Sigmoid colon (tissue), 4 donors: Measurements from ENCODE around the gene AAR2.

Experiments used
- CTCF ChIP-seq, 4 experiments: fragments of 450-650 bp in 3 of 4; fragments of 200-600 bp in 1 of 4; IDR thresholded peaks; one replicate each; pipeline ENCODE4 v1.5.1; 2016 to 2019; ENCODE audit warnings: antibody characterized with exemption in 4 of 4, mild to moderate bottlenecking in 3 of 4, moderate library complexity in 2 of 4
- EP300 ChIP-seq, 4 donors: sonication (generic); formaldehyde crosslinking; IDR thresholded peaks; one replicate each; pipeline ENCODE4 v1.6.1; 2017; ENCODE audit warnings: antibody characterized with exemption in 4 of 4
- POLR2A ChIP-seq, 2 donors: fragments of 450-650 bp; IDR thresholded peaks; one replicate each; pipeline ENCODE4 v1.6.1; 2016; ENCODE audit warnings: antibody characterized with exemption in 2 of 2, mild to moderate bottlenecking in 2 of 2, moderate library complexity in 2 of 2

- no peak for TF ChIP-seq CTCF (IDR thresholded peaks at IDR 0.05)
- TF ChIP-seq POLR2A (IDR thresholded peaks at IDR 0.05) = no peak
- no peak for TF ChIP-seq EP300 (IDR thresholded peaks at IDR 0.05)
Measured at GRCh38 chr20:36213362-36213761, 22.9 kb upstream of the AAR2 start.
